ENCODE data around the gene S1PR2.
A peak's percentile ranks its signal among the peaks of the same experiment; 100 is the strongest.
"Not testable (repeated sequence)": the region's sequence is repeated elsewhere in the genome, so short reads cannot be mapped to it uniquely, and the experiment has no call there.

Gene S1PR2

DNA sequence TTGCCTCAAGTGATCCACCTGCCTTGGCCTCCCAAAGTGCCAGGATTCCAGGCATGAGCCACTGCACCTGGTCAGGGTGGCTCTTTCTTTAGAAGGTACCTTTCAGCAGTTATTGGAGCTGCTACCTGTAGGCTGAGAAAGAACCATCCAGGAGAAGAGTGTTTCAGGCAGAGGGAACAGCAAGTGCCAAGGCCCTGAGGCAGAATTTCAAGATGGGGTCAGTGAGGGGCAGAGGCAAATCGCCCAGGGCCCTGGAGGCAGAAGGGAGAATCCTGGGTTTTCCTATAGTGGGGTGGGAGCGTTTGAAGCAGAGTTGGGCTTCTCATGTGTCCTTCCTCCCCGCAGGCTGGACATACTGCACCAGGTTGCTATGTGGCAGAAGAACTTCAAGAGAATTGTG lies 23.1 kb upstream of the S1PR2 start:
- no peak for DNase-seq (ENCODE audit: low read depth)

DNA sequence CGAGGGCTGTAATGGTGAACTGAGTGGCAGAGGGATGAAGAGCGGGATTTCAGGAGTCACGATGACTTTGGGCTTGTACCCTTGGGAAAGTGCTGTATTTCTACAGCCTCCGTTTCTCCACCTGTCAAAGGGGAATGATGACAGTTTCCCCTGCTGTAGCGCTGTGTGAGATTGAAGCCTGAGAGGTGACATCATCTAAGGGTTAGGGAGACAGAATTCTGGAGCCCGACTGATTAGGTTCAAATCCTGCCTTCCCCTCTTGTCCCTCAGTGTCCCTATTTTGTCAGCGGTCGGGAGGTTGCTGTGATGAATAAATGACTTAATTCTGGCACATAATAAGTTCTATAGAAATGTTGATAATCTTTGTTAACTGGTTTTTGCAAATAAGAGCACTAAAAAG lies 21.6 kb upstream of the S1PR2 start:
- DNase-seq (ENCODE audit: low read depth), result no peak

DNA sequence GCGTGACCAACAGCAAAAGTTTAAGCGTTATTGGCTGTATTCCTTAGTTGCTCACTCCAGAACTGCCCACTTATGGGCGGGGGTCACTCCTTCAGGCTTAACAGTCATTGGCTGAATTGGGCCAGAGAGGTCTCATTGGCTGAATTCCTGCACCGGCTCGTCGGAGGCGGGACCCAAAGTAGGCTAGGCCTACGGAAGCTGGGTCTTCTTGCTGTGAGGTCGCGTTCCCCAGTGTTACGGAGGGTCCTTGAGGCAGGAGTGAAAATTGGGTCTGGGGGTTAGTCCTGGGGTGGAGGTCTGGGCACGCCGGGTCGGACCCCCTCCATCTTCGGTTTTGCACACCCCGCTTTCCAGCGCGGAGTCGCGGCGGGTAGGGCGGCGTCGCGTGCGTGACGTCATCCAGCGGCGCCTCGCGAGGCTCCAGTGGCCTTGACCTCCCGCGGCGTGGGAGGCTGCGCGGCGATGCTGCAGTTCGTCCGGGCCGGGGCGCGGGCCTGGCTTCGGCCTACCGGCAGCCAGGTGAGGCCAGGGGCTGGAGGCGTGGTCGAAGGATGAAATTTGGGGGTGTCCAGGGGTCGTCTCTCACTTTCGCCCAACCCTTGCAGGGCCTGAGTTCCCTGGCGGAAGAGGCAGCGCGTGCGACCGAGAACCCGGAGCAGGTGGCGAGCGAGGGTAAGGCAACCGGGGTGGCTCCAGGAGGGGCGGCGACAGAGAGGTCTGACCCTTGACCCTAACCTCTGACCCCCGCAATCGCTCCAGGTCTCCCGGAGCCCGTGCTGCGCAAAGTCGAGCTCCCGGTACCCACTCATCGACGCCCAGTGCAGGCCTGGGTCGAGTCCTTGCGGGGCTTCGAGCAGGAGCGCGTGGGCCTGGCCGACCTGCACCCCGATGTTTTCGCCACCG lies 20.9 kb upstream of the S1PR2 start, which contains the start of gene MRPL4:
TSS of gene MRPL4 (plus strand) at position 423 of the 903 bp plus-strand sequence. CDS start at position 463, 40 bp downstream.
- DNase-seq (ENCODE audit: low read depth), result peak; percentile 99

DNA sequence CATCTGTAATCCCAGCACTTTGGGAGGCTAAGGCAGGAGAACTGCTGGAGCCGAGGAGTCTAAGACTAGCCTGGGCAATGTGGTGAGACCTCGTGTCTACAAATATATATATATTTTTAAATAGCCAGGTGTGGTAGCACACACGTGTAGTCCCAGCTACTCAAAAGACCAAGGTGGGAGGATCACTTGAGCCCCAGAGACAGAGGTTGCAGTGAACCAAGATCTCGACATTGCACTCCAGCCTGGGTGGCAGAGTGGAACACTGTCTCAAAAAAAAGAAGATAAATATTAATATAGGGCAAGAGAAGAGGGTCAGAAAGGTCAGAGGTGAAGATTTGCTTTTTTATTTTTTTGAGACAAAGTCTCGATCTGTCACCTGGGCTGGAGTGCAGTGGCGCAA lies 15.4 kb upstream of the S1PR2 start:
- no peak for DNase-seq (ENCODE audit: low read depth)

DNA sequence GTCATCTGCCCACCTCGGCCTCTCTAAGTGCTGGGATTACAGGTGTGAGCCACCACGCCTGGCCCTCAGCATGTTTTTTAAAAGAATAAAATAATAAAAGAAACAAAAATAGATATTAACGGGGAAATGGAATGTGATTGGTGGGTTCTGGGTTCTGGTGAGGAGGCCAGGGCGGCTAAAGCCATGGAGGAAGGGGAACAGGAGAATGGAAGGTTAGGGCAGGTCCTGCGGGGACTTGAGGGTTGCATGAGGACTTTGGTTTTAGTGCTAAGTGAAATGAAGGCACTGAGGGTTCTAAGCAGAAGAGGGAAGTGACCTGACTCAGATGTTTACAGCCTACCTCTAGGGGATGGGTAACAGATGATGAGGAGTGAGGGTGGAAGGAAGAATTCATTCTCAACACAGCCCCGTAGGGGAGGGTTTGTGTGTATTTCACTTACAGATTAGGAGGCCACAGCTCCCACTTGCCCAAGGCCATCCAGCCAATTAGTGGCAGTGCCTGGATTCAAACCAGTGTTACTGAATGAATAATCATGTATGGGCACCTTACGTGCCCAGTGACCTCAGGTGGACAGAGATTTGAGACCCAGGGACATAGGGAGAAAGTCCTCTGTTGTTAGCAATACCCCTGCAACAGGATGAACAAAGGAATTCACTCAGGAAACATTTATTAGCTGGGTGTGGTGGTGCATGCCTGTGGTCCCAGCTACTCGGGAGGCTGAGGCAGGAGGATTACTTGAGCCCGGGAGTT lies 14.2 kb upstream of the S1PR2 start:
- no peak for DNase-seq (ENCODE audit: low read depth)

DNA sequence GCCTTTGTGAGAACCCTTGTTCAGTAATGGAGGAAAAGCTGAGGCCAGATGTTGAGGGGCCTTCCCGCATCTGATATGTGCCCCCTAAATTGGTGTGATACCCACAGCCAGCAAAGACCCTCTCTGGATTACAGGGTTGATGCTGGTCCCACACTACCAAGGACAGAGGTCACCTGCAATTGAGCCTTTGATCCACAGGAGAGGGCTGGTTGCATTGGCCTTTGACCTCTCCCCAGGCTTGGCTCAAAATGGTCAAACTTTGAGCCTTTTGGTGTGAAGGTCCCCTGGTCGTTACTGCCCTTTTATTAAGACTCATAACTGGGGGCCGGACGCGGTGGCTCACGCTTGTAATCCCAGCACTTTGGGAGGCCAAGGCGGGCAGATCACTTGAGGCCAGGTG lies 12.5 kb upstream of the S1PR2 start:
- DNase-seq (ENCODE audit: low read depth), result no peak

DNA sequence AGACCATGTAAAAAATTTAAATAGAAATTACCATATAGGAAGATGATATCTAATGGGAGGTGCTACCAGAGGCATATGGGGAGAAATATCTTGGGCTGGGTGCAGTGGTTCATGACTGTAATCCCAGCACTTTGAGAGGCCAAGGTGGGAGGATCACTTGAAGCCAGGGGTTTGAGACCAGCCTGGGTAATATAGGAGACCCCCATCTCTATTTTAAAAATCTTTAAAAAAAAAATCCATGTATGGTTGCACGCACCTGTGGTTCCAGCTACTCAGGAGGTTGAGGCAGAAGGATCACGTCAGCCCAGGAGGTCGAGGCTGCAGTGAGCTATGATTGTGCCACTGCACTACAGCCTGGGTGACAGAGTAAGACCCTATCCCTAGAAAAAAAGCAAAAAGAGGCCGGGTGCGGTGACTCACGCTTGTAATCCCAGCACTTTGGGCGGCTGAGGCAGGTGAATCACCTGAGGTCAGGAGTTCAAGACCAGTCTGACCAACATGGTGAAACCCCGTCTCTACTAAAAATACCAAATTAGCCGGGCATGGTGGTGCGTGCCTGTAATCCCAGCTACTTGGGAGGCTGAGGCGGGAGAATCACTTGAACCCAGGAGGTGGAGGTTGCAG lies 10.8 kb upstream of the S1PR2 start:
- DNase-seq (ENCODE audit: low read depth), result not testable (repeated sequence)

DNA sequence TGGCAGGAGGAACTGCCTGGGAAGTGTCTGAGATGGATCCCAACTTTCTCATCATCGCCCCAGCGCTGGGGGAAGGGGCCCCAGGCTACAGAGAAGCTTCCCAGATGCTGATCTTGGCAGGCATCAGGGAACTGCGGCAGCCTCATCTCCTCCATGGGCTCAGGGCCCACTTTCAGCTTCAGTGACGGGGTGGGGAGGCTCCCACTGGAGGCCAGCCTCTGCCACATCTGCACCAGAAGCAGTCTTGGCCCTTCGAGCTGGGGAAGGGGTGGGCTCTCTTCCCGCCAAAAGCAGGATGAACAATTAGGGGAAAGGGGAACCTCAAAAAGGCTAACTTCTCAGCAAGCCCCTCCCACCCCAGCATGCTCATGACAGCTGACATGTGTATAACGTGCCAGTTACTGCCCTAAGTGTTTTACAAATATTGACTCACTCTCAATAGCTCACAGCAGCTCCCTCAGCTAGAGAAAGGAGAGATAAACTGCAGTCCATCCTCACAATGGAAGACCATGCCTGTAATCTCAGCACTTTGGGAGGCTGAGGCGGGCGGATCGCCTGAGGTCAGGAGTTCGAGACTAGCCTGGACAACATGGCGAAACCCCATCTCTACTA lies 7.1 kb upstream of the S1PR2 start:
- peak; percentile 23 for DNase-seq (ENCODE audit: low read depth)

DNA sequence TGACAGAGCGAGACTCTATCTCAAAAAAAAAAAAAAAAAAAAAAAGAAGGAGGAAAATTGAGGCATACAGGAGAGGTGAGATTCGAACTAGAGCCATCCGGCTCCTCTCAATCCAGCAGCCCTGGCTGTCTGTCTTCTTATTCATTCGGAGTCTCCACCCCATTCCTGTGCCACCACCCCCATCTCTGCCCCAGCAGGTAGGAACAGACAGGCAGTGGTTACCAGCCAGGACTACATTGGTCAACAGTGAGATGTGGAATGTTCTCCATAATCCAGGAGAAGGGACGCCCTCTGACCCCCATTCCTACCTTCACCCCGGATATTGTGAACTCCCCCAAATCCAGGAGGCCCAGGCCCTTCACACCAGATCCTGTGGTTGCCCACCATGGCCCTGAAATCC lies 6.6 kb upstream of the S1PR2 start:
- no peak for DNase-seq (ENCODE audit: low read depth)

DNA sequence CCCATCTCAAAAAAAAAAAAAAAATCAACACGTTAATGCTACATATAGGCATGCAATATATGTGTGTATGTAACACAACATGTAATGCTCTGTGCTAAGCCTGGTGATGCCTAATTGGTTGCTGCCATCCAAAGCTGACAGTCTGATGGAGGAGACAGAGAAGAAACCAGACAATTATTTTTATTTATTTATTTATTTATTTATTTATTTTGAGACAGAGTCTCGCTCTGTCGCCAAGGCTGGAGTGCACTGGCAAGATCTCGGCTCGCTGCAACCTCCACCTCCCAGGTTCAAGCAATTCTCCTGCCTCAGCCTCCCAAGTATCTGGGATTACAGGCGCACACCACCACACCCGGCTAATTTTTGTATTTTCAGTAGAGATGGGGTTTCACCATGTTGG lies 4.3 kb upstream of the S1PR2 start:
- DNase-seq (ENCODE audit: low read depth), result not testable (repeated sequence)

DNA sequence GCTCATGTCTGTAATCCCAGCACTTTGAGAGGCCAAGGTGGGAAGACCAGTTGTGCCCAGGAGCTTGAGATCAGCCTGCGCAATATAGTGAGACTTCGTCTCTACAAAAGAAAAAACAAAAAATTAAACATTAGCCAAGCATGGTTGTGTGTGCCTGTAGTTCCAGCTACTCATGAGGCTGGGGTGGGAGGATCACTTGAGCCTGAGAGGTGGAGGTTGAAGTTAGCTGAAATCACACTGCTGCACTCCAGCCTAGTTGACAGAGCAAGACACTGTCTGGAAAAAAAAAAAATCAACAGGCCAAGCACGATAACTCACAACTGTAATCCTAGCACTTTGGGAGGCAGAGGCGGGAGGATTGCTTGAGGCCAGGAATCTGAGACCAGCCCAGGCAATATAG lies 3.9 kb upstream of the S1PR2 start:
- no peak for DNase-seq (ENCODE audit: low read depth)

DNA sequence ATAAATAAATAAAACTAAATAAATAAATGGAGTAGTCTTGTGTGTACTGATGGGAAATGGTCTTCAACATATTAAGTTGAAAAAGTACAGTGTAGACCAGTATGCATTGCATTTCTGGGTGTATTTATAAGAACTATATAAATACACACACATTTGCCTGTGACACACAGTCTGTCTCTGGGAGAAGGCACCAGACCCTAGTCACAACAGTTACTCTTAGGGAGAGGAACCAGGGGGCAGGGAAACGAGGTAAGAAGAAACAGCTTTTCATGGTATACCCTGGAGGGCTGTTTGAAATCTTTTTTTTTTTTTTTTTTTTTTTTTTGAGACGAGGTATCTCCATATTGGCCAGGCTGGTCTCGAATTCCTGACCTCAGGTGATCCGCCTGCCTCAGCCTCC lies 2.8 kb upstream of the S1PR2 start:
- DNase-seq (ENCODE audit: low read depth), result no peak

DNA sequence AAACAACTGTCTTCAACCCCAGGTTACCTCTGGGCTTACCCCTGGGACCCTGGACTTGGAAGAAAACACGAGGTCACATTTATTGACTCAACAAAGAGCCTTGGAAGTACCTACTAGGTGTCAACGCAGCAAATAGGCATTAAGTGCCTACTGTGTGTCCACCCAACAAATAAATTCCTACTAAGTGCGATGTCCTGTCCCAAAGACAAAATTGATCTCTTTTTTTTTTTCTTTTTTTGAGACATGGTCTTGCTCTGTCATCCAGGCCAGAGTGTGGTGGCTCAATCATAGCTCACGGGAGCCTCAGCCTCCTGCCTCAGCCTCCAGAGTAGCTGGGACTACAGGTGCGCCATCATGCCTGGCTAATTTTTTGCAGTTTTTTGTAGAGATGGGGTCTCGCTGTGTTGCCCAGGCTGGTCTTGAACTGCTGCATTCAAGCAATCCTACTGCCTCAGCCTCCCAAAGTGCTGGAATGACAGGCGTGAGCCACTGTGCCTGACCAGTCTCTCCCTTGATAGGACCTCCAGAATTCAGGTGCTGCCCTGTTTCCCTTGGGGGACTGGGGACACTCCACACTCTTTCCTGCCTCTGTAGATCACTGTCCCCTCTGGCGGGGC lies 589 bp upstream of the S1PR2 start:
- DNase-seq (ENCODE audit: low read depth), result no peak

DNA sequence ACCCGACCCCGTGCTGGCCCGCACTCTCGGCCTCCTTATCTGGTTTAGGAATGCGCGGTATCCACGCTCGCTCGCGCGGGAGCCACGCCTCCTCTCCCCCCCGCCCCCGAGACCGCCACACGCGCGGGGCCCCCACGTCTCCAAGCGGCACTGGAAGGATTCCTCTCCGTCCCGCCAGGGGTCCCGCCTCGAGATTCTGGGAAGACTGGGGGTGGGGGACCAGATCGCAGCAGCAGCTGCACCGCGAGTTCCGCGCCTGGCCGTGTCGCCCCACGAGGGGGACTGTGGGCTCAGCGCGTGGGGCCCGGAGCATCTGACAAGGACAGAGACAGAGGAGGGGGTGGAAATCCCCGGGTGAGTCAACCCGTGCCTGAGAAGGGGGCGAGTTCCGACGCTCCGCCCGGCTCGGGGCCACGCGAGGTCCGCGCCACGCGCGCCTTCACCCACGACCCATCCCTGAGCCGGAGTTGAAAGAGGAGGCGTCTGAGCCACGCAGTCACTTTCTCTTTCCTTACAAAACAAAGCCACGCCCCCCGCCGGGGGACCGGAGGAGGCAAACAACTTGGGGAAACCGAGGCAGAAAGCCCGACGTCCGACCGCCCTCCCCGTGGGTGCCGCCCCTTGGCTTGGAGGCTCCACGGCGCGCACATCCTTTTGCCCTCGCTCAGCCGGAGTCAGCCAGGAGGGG lies 814 bp downstream of the S1PR2 start:
- peak; percentile 42 for DNase-seq (ENCODE audit: low read depth)

DNA sequence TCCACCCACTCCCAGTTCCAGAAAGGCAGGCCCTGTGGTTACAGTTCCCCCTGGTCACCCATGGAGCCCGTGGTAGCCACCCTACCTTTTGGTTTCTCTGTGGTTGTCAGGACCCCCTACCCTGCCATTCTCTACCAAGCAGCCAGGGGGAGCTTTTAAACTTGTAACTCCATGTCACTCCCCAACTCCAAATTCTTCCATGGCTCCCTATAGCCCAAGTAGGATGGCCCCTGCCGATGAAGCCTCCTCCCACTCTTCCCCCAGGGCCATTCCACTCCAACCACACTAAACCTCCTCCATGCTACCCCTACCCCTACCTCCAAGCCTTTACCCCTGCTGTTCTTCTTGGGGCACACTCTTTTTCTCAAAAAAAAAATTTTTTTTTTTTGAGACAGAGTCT lies 2.2 kb downstream of the S1PR2 start:
- no peak for DNase-seq (ENCODE audit: low read depth)

DNA sequence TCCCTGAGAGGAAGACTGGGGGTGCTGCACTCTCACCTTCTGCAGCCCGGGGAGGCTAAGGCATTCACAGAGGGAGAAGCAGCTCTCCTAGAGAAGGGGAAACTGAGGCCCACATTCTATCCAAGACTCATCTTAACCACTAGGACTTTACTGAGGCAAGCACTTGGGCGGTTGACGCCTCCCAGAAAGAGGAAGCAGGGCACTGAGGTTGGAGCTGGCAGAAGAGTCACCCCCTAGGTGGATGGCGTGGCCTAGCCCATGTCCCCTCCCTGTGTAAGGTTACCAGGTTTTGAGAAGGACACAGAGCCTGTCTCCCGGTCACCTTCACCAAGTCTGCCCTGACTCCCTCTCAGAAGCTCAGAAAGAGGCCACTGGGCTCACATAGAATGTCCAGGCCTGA lies 2.7 kb downstream of the S1PR2 start:
- DNase-seq (ENCODE audit: low read depth), result no peak

DNA sequence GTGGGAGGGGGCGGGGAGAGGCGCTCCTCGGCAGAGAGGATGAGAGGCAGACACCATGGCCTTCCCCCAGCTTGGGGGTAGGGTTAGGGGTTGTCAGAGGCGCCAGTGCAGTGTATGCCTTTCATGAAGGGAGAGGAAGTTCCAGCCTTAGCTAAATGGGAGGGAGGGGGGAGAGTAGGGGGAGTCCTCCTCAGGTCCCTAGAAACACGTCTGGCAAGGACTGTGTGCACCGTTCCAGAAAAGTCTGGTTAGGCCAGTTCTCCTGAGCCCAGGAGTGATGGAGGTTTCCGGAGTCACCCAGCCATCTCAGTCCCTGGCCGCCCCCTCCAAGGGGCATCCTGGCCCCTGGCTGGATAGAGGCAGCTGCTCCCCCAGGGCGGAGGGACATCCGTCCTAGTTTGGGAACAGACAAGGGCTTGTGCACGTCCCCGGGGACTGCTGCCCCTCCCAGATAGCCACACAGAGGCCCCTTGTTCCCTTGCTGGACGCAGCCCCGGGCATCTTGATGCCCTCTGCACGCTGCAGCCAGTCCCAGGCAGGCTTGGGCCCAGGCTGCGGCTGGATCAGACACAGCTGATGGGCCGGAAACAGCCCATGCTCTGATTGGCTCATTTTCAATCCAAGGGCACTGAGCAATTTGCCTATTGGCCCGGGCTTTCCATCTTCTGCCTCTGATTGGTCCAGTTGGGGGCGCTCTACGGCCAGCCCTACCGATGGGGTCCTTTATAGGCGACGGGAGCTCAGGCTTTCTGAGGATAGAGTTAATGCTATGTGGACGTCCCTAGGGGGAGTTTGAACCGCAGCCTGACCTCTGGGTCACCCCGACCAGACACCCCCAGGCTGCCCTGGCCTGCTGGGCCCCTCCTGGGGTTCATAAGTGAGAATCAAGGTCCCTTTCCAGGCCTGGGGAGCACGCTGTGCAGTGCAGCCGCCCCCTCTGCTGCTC lies 3.8 kb downstream of the S1PR2 start:
- DNase-seq (ENCODE audit: low read depth), result no peak

DNA sequence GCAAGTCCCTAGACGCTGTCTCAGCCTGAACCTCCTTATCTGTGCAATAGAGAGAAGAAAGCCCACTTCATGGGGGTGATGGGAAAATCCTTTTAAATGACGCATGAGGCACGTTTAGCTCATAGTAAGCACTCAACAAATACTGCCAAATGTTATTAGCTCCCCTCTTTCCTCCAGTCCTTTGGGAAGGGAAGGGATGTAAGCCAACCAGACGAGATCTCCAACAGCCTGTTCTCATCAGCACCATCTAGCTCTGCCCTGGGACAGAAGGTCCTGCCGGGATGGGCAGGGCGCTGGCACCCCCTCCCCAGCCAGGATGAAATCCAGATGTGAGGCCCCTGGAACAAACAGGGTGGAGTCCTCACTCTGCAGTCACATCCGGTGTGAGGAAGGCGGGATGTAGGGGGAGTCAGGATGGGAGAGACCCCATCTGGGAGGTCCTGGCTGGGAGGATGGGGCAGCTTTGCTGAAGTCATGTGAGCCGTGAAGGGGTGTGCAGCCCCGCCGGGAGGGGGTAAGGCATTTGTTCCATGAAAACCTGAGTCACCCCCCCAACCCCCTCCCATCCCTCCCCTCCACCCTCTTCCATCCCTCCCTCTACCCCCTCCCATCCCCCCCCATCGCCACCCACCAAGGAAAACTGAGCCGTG lies 4.6 kb downstream of the S1PR2 start:
- DNase-seq (ENCODE audit: low read depth), result peak; percentile 75

DNA sequence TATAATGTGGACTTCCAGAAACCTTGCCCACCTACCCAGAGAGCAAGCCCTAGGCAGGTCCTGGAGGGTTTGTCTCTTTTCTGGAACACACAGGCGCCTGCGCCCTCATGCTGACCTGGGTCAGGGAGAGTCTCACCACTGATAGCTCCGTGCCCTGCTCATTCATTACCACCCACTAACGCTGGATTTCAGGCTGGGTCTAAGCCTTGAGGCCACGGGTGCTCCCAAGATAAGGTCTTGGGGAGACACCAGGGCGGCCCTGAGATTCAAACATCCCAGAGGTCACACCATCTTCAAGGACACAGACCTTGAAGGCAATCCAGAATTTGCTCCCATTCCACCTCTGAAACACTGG lies 5.1 kb downstream of the S1PR2 start:
- no peak for DNase-seq (ENCODE audit: low read depth)

DNA sequence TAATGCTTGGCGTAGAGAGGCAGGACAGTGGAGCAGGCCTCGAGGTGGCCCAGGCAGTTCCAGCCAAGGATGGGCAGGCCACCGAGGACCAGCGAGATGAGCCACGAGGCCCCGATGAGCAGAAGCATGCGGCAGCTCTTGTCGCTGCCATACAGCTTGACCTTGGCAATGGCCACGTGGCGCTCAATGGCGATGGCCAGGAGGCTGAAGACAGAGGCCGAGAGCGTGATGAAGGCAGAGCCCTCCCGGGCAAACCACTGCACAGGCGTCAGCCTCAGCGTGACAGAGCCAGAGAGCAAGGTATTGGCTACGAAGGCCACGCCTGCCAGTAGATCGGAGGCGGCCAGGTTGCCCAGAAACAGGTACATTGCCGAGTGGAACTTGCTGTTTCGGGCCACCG lies 6.8 kb downstream of the S1PR2 start:
- no peak for DNase-seq (ENCODE audit: low read depth)
